Activated T-cell treated with anti-CD3 and anti-CD28 coated beads, Interleukin-2, amount 50 U/mL, for 4 hours (primary cell): ENCODE data around the gene WNT3. TPM values are rescaled to one million over a fixed set of nuclear protein-coding genes. Genes with fewer than 3 reads are reported as not detected.
"Not testable (repeated sequence)": the region's sequence is repeated elsewhere in the genome, so short reads cannot be mapped to it uniquely, and the experiment has no call there.

Experiments
- ATAC-seq, 2 donors: fragments of 200-7000 bp; cut with Tn5 transposase; one replicate each; pipeline ENCODE4 v1.10.0; 2021
- DNase-seq: peaks from one replicate; pipeline ENCODE4 v3.0.0-alpha.2; 2020
- H3K27me3 Mint-ChIP-seq: one replicate; pipeline ENCODE4 v1.8.0; 2021; ENCODE audit warnings: low read depth, mixed read lengths
- H3K36me3 Mint-ChIP-seq: one replicate; pipeline ENCODE4 v1.8.0; 2022; ENCODE audit warnings: mixed read lengths; ENCODE audit not compliant: insufficient read depth
- H3K4me1 Mint-ChIP-seq: one replicate; pipeline ENCODE4 v1.8.0; 2021; ENCODE audit warnings: low read depth, mixed read lengths
- H3K4me3 Mint-ChIP-seq: one replicate; pipeline ENCODE4 v1.8.0; 2021; ENCODE audit warnings: mild to moderate bottlenecking, moderate library complexity, mixed read lengths
- H3K9me3 Mint-ChIP-seq: one replicate; pipeline ENCODE4 v1.8.0; 2021; ENCODE audit warnings: mixed read lengths
- total RNA-seq, 3 donors: library from RNA; stranded (reverse); gene quantifications; one replicate each; pipeline ENCODE4 v1.2.1, GENCODE V29; 2021

WNT3 gene
- total RNA-seq, 3 donors from 2014 or later = 0.08 TPM; not detected in 2

GRCh38 chr17:46812624-46813318, 5.7 kb downstream of the WNT3 start:
- H3K9me3 Mint-ChIP-seq = no peaks in the 10 kb centered on the region
- no peak for ATAC-seq
- H3K27me3 Mint-ChIP-seq = peaks cover 67% of the 10 kb centered on the region
- peaks cover 3% of the 10 kb centered on the region for H3K4me1 Mint-ChIP-seq
- no peak overlapping the region for H3K4me3 Mint-ChIP-seq
- H3K36me3 Mint-ChIP-seq = no peaks in the 10 kb centered on the region
- no peak for DNase-seq

GRCh38 chr17:46811978-46812583, 6.4 kb downstream of the WNT3 start:
- H3K27me3 Mint-ChIP-seq = peaks cover 61% of the 10 kb centered on the region
- ATAC-seq = no peak
- no peak for DNase-seq
- H3K9me3 Mint-ChIP-seq = no peaks in the 10 kb centered on the region
- no peaks in the 10 kb centered on the region for H3K4me1 Mint-ChIP-seq
- H3K36me3 Mint-ChIP-seq = no peaks in the 10 kb centered on the region
- no peak overlapping the region for H3K4me3 Mint-ChIP-seq

DNA sequence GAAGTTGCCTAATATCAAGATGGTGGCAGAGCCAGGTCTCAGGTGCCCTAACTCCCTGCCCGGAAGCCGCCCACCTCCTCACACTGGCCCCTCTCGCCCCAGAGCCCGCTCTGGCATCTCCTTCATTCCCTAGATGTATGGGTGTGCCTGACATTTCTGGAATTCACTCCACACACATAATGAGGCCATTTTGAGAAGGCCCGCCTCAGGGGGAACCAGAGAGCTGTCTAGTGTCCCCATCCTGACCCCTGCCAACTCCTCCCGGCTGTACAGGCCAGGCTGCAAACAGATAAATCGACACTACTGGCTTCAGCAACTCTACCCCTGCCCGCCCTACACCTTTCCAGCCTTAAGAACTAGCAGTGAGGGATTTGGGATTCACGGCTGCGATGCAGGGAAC, 7.7 kb downstream of the WNT3 start:
- ATAC-seq (no peak), DNase-seq (no peak)
- Mint-ChIP-seq H3K27me3 (peaks cover 49% of the 10 kb centered on the region), H3K4me1 (no peaks in the 10 kb centered on the region), H3K9me3 (no peaks in the 10 kb centered on the region), H3K36me3 (no peaks in the 10 kb centered on the region), H3K4me3 (no peak overlapping the region)

DNA sequence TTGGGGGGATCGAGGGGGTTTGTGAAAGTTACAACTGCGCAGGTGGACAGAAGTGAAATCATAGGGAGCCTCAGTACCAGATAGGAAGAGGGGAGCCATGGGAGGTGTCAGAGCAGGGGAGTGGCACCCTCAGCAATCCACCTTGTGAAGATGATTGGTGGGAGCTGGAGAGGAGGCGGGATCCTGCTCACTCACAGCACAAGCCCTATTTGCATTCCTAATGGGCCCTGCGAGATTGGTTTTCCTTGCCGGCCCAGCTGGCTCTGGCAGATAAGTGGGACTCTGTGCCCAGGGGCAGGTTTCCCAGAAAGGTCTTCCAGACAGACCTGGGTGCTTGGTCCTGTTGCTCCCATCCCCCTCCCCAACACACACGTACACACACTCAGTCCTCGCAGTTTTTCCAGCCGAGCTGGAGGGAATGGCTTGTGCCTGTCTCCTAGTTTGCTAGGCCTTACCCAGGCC, 9.4 kb downstream of the WNT3 start:
- Mint-ChIP-seq H3K36me3 (no peaks in the 10 kb centered on the region), H3K4me3 (no peak overlapping the region), H3K27me3 (peaks cover 37% of the 10 kb centered on the region), H3K9me3 (no peaks in the 10 kb centered on the region), H3K4me1 (no peaks in the 10 kb centered on the region)
- ATAC-seq (no peak), DNase-seq (no peak)

GRCh38 chr17:46805771-46806170, 12.7 kb downstream of the WNT3 start:
- no peak for DNase-seq
- Mint-ChIP-seq H3K36me3 (no peaks in the 10 kb centered on the region), H3K9me3 (no peaks in the 10 kb centered on the region), H3K27me3 (peaks cover 4% of the 10 kb centered on the region), H3K4me3 (no peak overlapping the region), H3K4me1 (no peaks in the 10 kb centered on the region)
- ATAC-seq = no peak

DNA sequence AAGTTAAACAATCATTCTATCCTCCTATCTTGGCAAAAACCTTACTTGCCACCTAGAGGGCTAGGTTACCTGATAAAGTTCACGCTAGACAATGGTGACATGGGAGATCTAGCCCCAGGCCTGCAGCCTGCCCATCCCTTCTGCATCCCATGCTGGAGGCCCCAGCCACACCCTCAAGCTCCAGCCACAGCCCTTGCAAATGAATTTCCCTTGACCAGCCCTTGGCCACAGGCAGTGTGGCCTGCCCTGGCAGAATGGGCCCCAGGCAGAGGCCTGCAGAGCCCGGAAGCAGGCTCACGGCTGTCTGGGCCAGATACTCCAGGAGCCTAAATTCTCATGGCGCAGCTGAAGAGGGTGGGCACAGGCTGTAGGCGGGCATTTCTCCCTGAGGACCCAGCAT, 14.9 kb downstream of the WNT3 start:
- H3K4me1 Mint-ChIP-seq = no peaks in the 10 kb centered on the region

DNA sequence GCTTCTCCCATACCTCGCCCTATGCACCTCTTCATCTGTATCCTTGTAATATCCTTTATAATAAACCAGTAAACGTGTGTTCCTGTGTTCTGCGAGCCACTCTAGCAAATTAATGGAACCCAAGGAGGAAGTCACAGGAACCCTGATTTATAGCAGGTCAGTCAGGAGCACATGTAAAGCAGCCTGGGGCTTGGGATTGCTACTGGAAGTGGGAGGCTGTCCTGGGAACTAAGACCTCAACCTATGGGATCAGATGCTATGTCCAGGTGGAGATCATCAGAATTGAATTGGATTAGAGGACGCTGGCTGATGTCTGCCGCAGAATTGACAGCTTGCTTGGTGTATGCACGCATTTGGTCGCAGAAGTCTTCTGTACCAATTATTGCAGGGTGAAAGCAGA, 15.7 kb downstream of the WNT3 start:
- Mint-ChIP-seq H3K27me3 (peaks cover 4% of the 10 kb centered on the region), H3K4me3 (no peak overlapping the region), H3K4me1 (no peaks in the 10 kb centered on the region), H3K9me3 (no peaks in the 10 kb centered on the region), H3K36me3 (no peaks in the 10 kb centered on the region)
- no peak for DNase-seq
- ATAC-seq = no peak

More for the DNA sequence above, 14.9 kb downstream of the WNT3 start:
- Mint-ChIP-seq H3K9me3 (no peaks in the 10 kb centered on the region), H3K4me3 (no peak overlapping the region), H3K36me3 (no peaks in the 10 kb centered on the region), H3K27me3 (peaks cover 4% of the 10 kb centered on the region)
- ATAC-seq (no peak), DNase-seq (no peak)

DNA sequence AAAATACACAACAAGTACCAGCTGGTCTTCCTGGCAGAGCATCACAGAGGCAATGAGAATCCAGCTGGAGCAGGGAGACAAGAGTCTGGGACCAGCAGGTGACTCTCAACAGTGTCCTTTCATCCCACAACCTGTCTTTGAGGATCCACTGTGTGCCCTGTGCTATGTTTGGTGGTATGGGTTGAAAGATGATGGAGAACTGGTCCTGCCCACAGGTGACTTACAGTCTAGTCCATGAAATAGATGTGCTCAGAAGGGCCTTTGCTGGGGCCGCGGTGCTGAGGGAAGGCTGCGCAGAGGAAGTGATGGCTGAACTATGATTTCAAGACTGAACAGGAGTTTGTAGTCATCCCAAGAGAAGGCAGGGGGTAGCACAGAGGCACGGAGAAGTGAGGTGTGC, 17.9 kb downstream of the WNT3 start:
- no peak for DNase-seq
- Mint-ChIP-seq H3K36me3 (no peaks in the 10 kb centered on the region), H3K27me3 (peaks cover 9% of the 10 kb centered on the region), H3K9me3 (no peaks in the 10 kb centered on the region), H3K4me1 (no peaks in the 10 kb centered on the region), H3K4me3 (no peak overlapping the region)
- ATAC-seq = no peak

DNA sequence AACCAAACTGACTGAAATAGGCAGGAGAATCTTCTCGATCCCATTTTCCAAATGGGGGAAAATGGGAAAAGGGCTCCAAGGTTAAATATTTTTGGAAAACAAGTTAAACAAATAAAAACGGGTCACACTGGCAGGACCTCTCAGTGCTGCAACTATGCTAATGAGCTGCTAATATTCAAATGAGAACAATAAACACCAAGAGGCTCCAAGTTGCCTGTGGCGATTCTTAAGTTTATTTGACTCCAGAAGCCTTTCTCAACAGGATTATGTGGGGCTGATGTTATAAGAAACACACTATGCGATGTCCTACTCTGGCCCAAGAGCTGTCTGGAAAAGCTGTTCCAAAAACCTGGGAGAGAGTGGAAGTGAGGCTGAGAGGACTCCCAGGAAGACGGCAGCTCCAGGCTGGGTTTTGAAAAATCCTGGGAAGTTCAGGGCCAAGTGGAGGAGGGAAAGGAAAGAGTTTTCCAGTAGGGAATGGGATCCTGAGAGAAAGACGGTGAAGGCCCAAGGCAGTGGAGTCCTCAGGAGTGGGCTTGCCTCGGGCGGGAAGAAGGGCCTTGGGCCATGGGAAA, 21.4 kb downstream of the WNT3 start:
- H3K4me3 Mint-ChIP-seq = no peak overlapping the region
- no peaks in the 10 kb centered on the region for H3K4me1 Mint-ChIP-seq
- no peak for DNase-seq
- no peaks in the 10 kb centered on the region for H3K36me3 Mint-ChIP-seq
- ATAC-seq = no peak
- peaks cover 17% of the 10 kb centered on the region for H3K27me3 Mint-ChIP-seq
- no peaks in the 10 kb centered on the region for H3K9me3 Mint-ChIP-seq

DNA sequence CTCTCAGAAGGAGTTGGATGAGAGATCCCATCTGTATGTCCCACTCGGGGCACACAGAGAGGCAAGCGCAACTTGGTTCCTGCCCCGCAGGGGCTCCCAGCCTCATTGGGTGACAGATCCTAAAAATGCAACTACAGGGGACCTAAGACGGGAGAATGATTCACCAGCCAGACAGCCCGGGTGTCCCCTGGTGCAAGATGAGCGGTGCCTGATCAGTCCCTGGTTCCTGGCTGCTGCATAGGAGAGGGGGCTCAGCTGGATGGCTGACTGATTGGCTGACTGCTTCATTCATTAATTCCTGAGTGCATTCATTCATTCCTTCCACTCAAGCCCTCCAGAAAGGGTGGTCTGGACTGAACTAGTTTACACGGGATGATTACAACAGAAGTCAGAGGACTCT, 22.0 kb downstream of the WNT3 start:
- no peaks in the 10 kb centered on the region for H3K9me3 Mint-ChIP-seq
- H3K4me1 Mint-ChIP-seq = no peaks in the 10 kb centered on the region
- ATAC-seq = no peak
- no peaks in the 10 kb centered on the region for H3K36me3 Mint-ChIP-seq
- no peak for DNase-seq
- H3K27me3 Mint-ChIP-seq = peaks cover 22% of the 10 kb centered on the region
- H3K4me3 Mint-ChIP-seq = no peak overlapping the region

GRCh38 chr17:46796084-46796483, 22.4 kb downstream of the WNT3 start:
- Mint-ChIP-seq H3K4me1 (no peaks in the 10 kb centered on the region), H3K9me3 (no peaks in the 10 kb centered on the region), H3K4me3 (no peak overlapping the region), H3K36me3 (no peaks in the 10 kb centered on the region), H3K27me3 (peaks cover 25% of the 10 kb centered on the region)
- ATAC-seq (no peak), DNase-seq (no peak)

DNA sequence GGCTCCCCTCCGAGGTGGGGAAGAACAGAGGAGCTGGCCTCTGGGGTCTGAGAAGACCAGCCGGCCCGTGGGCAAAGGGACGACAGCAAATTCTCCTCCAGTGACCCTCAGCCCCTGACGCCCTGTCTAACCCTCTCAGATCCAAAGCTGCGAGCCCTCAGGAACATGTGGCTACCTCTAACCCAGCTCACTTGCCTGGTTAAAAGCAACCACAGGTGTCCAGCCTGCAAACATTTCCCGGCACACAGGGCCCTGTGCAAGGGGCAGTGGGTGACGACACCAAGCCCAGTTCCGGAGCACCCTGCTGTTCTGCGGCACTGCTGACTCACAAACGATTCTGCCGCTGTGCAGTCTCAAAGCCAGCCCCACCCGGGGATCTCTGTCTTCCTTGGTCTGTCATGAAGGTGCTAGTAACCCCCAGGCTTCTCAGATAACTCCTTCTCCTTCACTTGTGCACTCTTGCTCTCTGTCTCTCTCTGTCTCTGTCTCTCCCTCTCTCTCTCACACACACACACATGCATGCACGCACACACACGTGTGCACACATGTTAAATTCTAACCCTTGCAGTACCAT, 23.0 kb downstream of the WNT3 start:
- H3K27me3 Mint-ChIP-seq = peaks cover 31% of the 10 kb centered on the region
- no peak for ATAC-seq
- H3K4me3 Mint-ChIP-seq = no peak overlapping the region
- no peaks in the 10 kb centered on the region for H3K4me1 Mint-ChIP-seq
- H3K9me3 Mint-ChIP-seq = no peaks in the 10 kb centered on the region
- no peaks in the 10 kb centered on the region for H3K36me3 Mint-ChIP-seq
- no peak for DNase-seq

DNA sequence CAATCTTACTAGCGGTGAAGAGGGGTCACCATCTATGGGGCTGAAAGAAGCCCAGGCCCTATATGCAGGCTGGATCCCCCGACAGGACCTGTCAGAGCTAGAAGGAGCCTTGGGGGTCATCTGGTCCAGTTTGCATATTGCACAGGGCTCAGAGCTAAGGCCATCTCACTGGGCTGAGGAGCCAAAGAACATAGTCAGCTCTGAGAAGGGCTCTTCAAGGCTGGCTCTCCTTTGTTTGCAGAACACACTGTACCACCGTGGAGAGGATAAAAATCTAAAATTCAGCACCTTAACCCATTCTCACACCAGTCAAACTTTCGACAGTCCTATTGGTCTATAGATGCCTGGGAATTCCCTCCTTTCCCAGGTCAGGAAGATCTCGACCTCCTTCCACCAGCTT, 24.2 kb downstream of the WNT3 start:
- H3K4me3 Mint-ChIP-seq = no peak overlapping the region
- H3K4me1 Mint-ChIP-seq = no peaks in the 10 kb centered on the region
- H3K36me3 Mint-ChIP-seq = no peaks in the 10 kb centered on the region
- no peak for ATAC-seq
- H3K9me3 Mint-ChIP-seq = no peaks in the 10 kb centered on the region
- no peak for DNase-seq
- peaks cover 36% of the 10 kb centered on the region for H3K27me3 Mint-ChIP-seq

DNA sequence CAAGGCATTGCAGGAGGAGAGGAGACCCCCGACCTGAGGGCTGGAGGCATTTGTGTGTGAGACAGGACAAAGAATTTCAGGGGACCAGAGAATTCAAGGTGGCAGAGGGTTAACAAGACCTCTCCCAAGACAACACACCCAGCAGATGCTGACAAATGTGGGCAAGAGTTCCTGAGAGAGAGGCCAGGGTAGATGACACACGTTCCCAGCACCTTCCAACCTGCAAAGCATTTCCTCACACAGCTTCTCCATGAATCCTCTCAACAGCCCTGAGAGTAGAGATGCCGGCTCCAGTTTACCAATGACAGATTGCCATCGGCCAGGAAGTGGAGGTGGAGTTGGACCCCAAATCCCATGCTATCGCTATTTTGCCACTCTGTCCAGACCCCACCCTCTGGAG, 25.0 kb downstream of the WNT3 start:
- Mint-ChIP-seq H3K27me3 (peaks cover 37% of the 10 kb centered on the region), H3K9me3 (no peaks in the 10 kb centered on the region), H3K4me3 (no peak overlapping the region), H3K36me3 (no peaks in the 10 kb centered on the region), H3K4me1 (no peaks in the 10 kb centered on the region)
- DNase-seq (no peak), ATAC-seq (no peak)

- not testable (repeated sequence) for ATAC-seq, H3K4me3 Mint-ChIP-seq
These were observed 25.5 kb downstream of the WNT3 start for GRCh38 chr17:46793023-46793422.

More at GRCh38 chr17:46793023-46793422, 25.5 kb downstream of the WNT3 start:
- H3K36me3 Mint-ChIP-seq, H3K4me1 Mint-ChIP-seq, H3K9me3 Mint-ChIP-seq, DNase-seq: not testable (repeated sequence)
- H3K27me3 Mint-ChIP-seq = peaks cover 37% of the 10 kb centered on the region
